ENCODE results near the gene PPP1R16B. TPM values are rescaled to one million over a fixed set of nuclear protein-coding genes. Genes with fewer than 3 reads are reported as not detected.

Gene PPP1R16B
- total RNA-seq, 1 donor from 2014 or later: 46.9 TPM

DNA sequence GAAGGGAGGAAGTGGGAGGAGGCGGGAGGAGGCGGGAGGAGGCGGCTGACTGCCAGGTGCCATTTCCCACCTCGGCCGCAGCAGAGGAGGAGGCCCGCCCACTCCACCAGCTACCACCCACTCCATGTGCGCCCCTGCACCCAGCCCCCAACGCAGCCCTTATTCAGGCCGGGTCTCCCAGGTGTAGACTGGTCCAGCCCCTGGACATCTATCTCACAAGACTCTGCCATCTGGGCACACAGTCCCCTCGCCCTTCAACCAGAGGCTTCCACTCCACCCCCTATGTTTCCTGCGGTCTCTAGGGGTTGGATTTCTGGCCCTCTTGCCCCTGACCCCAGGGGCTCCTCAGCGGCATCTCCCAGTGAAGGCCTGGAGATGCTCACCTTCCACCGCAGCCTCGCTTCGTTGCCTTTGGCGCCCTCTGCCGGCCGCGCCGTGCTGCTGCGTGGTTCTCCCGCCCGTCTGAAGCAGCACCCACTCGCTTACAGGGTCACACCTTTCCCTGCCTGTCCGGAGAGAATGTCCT is 88.1 kb downstream of the PPP1R16B start:
- H3K4me3 Mint-ChIP-seq (ENCODE audit: unreplicated experiment): no peak overlapping the region
- peak; percentile 81 for DNase-seq (ENCODE audit: low spot score)

DNA sequence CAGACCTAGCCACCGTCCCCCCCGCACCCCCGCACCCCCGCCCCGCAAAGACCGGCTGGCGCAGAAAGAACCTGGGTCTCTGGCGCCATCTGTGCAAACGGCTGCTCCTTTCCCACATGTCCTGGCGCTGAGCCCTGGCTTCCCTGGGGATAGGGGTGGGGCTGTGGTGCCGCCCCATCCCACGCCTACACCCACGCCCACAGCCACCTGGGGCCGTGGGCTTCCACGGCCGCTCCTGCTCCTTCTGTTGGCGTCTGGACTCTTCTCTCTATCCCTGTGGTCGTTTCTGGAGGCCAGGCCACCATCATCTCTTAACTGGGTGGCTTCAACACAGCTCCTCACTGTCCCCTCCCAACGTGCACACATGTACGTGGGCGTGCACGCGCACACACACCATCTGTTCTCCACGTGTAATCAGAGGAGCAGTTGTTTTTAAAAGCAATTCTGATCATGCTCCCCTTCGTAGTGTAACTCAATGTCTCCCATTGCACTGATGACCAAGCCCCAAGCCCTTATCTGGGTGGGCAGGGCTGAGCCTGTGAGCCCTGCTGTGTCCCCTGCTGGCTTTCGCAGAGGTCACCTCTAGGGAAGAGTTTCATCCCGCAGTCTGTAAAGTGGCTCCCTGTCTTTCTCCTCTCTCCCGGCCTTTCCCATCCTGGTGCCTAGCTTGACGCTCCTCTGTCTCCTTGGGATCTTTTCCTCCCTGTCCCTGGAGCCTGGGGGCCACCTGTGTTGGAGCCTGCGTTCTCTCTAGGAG is 88.8 kb downstream of the PPP1R16B start:
- Mint-ChIP-seq H3K27ac (ENCODE audit: unreplicated experiment) (no peak overlapping the region), H3K36me3 (ENCODE audit: low read depth, unreplicated experiment) (peaks cover 27% of the 10 kb centered on the region), H3K9me3 (ENCODE audit: unreplicated experiment) (no peaks in the 10 kb centered on the region), H3K27me3 (ENCODE audit: unreplicated experiment) (peaks cover 9% of the 10 kb centered on the region), H3K4me1 (ENCODE audit: unreplicated experiment) (peaks cover 17% of the 10 kb centered on the region), H3K4me3 (ENCODE audit: unreplicated experiment) (peak overlapping the region; percentile 63)
- TF ChIP-seq, protein P1, sequence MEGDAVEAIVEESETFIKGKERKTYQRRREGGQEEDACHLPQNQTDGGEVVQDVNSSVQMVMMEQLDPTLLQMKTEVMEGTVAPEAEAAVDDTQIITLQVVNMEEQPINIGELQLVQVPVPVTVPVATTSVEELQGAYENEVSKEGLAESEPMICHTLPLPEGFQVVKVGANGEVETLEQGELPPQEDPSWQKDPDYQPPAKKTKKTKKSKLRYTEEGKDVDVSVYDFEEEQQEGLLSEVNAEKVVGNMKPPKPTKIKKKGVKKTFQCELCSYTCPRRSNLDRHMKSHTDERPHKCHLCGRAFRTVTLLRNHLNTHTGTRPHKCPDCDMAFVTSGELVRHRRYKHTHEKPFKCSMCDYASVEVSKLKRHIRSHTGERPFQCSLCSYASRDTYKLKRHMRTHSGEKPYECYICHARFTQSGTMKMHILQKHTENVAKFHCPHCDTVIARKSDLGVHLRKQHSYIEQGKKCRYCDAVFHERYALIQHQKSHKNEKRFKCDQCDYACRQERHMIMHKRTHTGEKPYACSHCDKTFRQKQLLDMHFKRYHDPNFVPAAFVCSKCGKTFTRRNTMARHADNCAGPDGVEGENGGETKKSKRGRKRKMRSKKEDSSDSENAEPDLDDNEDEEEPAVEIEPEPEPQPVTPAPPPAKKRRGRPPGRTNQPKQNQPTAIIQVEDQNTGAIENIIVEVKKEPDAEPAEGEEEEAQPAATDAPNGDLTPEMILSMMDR (IDR thresholded peaks at IDR 0.05; ENCODE audit: unreplicated experiment): no peak
- DNase-seq (ENCODE audit: low spot score): no peak

More for the DNA sequence above, 88.1 kb downstream of the PPP1R16B start:
- Mint-ChIP-seq H3K9me3 (ENCODE audit: unreplicated experiment) (no peaks in the 10 kb centered on the region), H3K27ac (ENCODE audit: unreplicated experiment) (no peak overlapping the region), H3K36me3 (ENCODE audit: low read depth, unreplicated experiment) (peaks cover 27% of the 10 kb centered on the region), H3K4me1 (ENCODE audit: unreplicated experiment) (peaks cover 17% of the 10 kb centered on the region), H3K27me3 (ENCODE audit: unreplicated experiment) (peaks cover 9% of the 10 kb centered on the region)
- TF ChIP-seq, protein P1 (IDR thresholded peaks at IDR 0.05; ENCODE audit: unreplicated experiment): peak; percentile 90

DNA sequence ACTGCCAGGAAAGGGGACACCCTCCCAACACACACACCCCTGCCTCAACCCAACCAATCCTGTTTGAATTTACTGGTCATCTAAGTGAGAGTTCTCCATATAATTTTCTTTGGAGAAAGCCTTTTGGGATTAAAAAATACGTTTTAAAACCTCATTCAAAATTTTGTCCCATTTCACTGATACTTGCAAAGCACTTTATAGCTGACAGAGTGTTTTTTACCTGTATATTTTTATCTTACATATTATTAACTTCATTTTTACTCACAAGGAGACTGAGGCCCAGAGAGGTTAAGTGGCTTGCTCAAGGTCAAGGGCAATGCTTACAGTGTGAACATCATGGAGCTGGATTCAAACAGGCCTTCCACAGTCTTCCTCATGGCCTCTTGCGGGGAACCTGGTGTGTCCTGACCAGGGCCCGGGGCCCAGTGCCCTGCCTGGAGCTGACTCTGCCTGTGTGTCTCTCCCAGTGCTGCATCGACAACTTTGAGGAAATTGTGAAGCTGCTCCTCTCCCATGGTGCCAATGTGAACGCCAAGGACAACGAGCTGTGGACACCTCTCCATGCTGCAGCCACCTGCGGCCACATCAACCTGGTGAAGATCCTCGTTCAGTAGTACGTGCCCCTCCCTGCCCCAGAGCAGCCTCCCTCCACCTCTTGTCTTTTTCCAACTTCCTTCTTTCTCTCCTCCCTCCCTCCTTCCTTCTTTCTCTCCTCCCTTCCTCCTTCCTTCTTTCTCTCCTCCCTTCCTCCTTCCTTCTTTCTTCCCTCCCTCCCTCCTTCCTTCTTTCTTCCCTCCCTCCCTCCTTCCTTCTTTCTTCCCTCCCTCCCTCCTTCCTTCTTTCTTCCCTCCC is 89.8 kb downstream of the PPP1R16B start:
- H3K27me3 Mint-ChIP-seq (ENCODE audit: unreplicated experiment): peaks cover 9% of the 10 kb centered on the region
- TF ChIP-seq, protein P1 (IDR thresholded peaks at IDR 0.05; ENCODE audit: unreplicated experiment): no peak

DNA sequence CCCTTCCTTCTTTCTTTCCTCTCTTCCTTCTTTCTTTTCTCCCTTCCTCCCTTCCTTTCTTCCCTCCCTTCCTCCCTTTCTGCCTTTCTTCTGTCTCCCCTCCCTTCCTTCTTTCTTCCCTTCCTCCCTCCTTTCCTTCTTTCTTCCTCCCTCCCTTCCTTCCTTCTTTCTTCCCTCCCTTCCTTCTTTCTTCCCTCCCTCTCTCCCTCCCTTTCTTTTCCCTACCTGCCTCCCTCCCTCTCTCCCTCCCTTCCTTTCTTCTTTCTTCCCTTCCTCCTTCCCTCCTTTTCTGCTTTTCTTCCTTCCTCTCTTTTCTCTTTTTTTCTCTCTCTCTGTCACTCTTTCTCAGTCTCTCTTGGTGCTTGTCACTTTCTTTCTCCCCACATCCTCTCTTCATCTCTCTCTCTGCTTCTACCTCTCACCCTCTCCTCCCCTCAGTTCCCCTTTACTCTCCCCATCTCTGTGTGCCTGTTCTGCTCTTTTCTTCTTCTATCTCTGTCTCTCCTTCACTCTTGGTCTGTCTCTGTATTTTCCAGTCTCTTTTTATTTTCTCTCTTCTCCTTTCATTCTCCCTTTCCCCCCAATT is 90.6 kb downstream of the PPP1R16B start:
- H3K27ac Mint-ChIP-seq (ENCODE audit: unreplicated experiment): no peak overlapping the region
- TF ChIP-seq, protein P1 (IDR thresholded peaks at IDR 0.05; ENCODE audit: unreplicated experiment): no peak
- H3K9me3 Mint-ChIP-seq (ENCODE audit: unreplicated experiment): no peaks in the 10 kb centered on the region
- no peak overlapping the region for H3K4me3 Mint-ChIP-seq (ENCODE audit: unreplicated experiment)
- DNase-seq (ENCODE audit: low spot score): no peak
- H3K27me3 Mint-ChIP-seq (ENCODE audit: unreplicated experiment): peaks cover 9% of the 10 kb centered on the region
- peaks cover 33% of the 10 kb centered on the region for H3K36me3 Mint-ChIP-seq (ENCODE audit: low read depth, unreplicated experiment)
- H3K4me1 Mint-ChIP-seq (ENCODE audit: unreplicated experiment): peaks cover 17% of the 10 kb centered on the region

More for the DNA sequence above, 89.8 kb downstream of the PPP1R16B start:
- Mint-ChIP-seq H3K4me3 (ENCODE audit: unreplicated experiment) (no peak overlapping the region), H3K36me3 (ENCODE audit: low read depth, unreplicated experiment) (peaks cover 28% of the 10 kb centered on the region), H3K4me1 (ENCODE audit: unreplicated experiment) (peaks cover 17% of the 10 kb centered on the region), H3K9me3 (ENCODE audit: unreplicated experiment) (no peaks in the 10 kb centered on the region), H3K27ac (ENCODE audit: unreplicated experiment) (no peak overlapping the region)
- DNase-seq (ENCODE audit: low spot score): no peak
